ENCODE results near the gene RPL35. TPM values are rescaled to one million over a fixed set of nuclear protein-coding genes. Genes with fewer than 3 reads are reported as not detected.

Gene RPL35
- total and polyA plus RNA-seq, 2 experiments from 2014 or later, result 1,202 to 4,143 TPM

- Mint-ChIP-seq H3K4me3 (peak overlapping the region; percentile 9; the same call in 1 of the 3 replicates), H3K27me3 (ENCODE audit: insufficient read depth, low read depth, poor library complexity) (peaks cover 34% of the 10 kb centered on the region), H3K36me3 (ENCODE audit: low read depth) (peaks cover 52% of the 10 kb centered on the region), H3K4me1 (peaks cover 23% of the 10 kb centered on the region), H3K27ac (no peak overlapping the region), H3K9me3 (peaks cover 3% of the 10 kb centered on the region; the same call in 1 of the 3 replicates)
- peaks cover 32% of the 10 kb centered on the region for H3K79me2 ChIP-seq (replicated peaks; ENCODE audit: insufficient read depth)
- H3K27ac ChIP-seq (ENCODE audit: low read depth), result peak overlapping the region; percentile 66; the same call in 1 of the 2 replicates
- H2AFZ ChIP-seq, result no peak overlapping the region
- TF ChIP-seq CTCF (conservative IDR thresholded peaks at IDR 0.05; ENCODE audit: low read depth in 2 of 2), result no peak
- TF ChIP-seq ZNF114 (CRISPR knock-in tag; IDR thresholded peaks at IDR 0.05), result no peak
- TF ChIP-seq CREB1 (CRISPR knock-in tag; IDR thresholded peaks at IDR 0.05; ENCODE audit: low read depth), result no peak
- TF ChIP-seq POLR2AphosphoS5 (IDR thresholded peaks at IDR 0.05; ENCODE audit: low read depth), result no peak
- no peak for TF ChIP-seq ZNF331 (CRISPR knock-in tag; IDR thresholded peaks at IDR 0.05; ENCODE audit: low read depth)
- TF ChIP-seq JUNB (IDR thresholded peaks at IDR 0.05; ENCODE audit: unreplicated experiment), result no peak
- TF ChIP-seq STAT1 (IDR thresholded peaks at IDR 0.05; ENCODE audit: unreplicated experiment), result no peak
- no peak for DNase-seq (ENCODE audit: low spot score)
- H3K36me3 ChIP-seq (ENCODE audit: insufficient read depth), result peaks cover 32% of the 10 kb centered on the region
- peaks cover 36% of the 10 kb centered on the region for H4K20me1 ChIP-seq (replicated peaks; ENCODE audit: insufficient read depth)
- no peak for ATAC-seq
- no peaks in the 10 kb centered on the region for H3K27me3 ChIP-seq (ENCODE audit: insufficient read depth)
- H3K4me1 ChIP-seq (ENCODE audit: insufficient read depth), result peaks cover 17% of the 10 kb centered on the region
- no peaks in the 10 kb centered on the region for H3K9me2 ChIP-seq (ENCODE audit: insufficient read depth)
- peaks cover 58% of the 10 kb centered on the region for H3F3A ChIP-seq (replicated peaks; ENCODE audit: low read depth)
- peak overlapping the region; percentile 99; the same call in 1 of the 2 replicates for H3K4me2 ChIP-seq
- no peak overlapping the region for H3K4me3 ChIP-seq
These were observed 3.3 kb downstream of the RPL35 start for GRCh38 chr9:124858330-124859046.

GRCh38 chr9:124857533-124858162, 4.1 kb downstream of the RPL35 start:
- H3K27me3 Mint-ChIP-seq (ENCODE audit: insufficient read depth, low read depth, poor library complexity), result peaks cover 34% of the 10 kb centered on the region
- peaks cover 52% of the 10 kb centered on the region for H3K36me3 Mint-ChIP-seq (ENCODE audit: low read depth)
- H3K4me1 Mint-ChIP-seq, result peaks cover 22% of the 10 kb centered on the region
- Histone ChIP-seq H3K27me3 (ENCODE audit: insufficient read depth) (no peaks in the 10 kb centered on the region), H3K9me2 (ENCODE audit: insufficient read depth) (no peaks in the 10 kb centered on the region), H2AFZ (no peak overlapping the region), H3K36me3 (ENCODE audit: insufficient read depth) (peaks cover 32% of the 10 kb centered on the region), H3F3A (replicated peaks; ENCODE audit: low read depth) (peaks cover 57% of the 10 kb centered on the region), H3K4me1 (ENCODE audit: insufficient read depth) (peaks cover 17% of the 10 kb centered on the region), H3K4me2 (no peak overlapping the region), H3K27ac (ENCODE audit: low read depth) (0 out of 2 replicates have a peak overlapping the region, but pooled peaks have one; percentile 72), H3K79me2 (replicated peaks; ENCODE audit: insufficient read depth) (peaks cover 32% of the 10 kb centered on the region), H4K20me1 (replicated peaks; ENCODE audit: insufficient read depth) (peaks cover 36% of the 10 kb centered on the region), H3K4me3 (no peak overlapping the region)
- peaks cover 3% of the 10 kb centered on the region; the same call in 1 of the 3 replicates for H3K9me3 Mint-ChIP-seq
- H3K4me3 Mint-ChIP-seq, result peak overlapping the region; percentile 12; the same call in 1 of the 3 replicates
- DNase-seq (ENCODE audit: low spot score) (no peak), ATAC-seq (no peak)
- peak overlapping the region; percentile 36; the same call in 1 of the 2 replicates for H3K27ac Mint-ChIP-seq
- TF ChIP-seq ZNF331 (CRISPR knock-in tag; IDR thresholded peaks at IDR 0.05; ENCODE audit: low read depth), result no peak
- no peak for TF ChIP-seq EZH2 (IDR thresholded peaks at IDR 0.05; ENCODE audit: low read depth, unreplicated experiment)
- TF ChIP-seq CREB1 (CRISPR knock-in tag; IDR thresholded peaks at IDR 0.05; ENCODE audit: low read depth), result no peak
- no peak for TF ChIP-seq JUNB (IDR thresholded peaks at IDR 0.05; ENCODE audit: unreplicated experiment)
- no peak for TF ChIP-seq CTCF (conservative IDR thresholded peaks at IDR 0.05; ENCODE audit: low read depth in 2 of 2)
- no peak; the same call in 1 of the 2 replicates for TF ChIP-seq POLR2AphosphoS5 (IDR thresholded peaks at IDR 0.05; ENCODE audit: low read depth)
- TF ChIP-seq REST (IDR thresholded peaks at IDR 0.05; ENCODE audit: unreplicated experiment), result no peak
- TF ChIP-seq NANOG (IDR thresholded peaks at IDR 0.05; ENCODE audit: borderline replicate concordance), result no peak

Data from GM23338 (cell line).